GM19455 (cell line): ENCODE data around the gene ATP6V1G1.
"Not testable (repeated sequence)": the region's sequence is repeated elsewhere in the genome, so short reads cannot be mapped to it uniquely, and the experiment has no call there.

Experiments
- ATAC-seq: cut with Tn5 transposase; IDR thresholded peaks from one replicate; pipeline ENCODE4 v1.9.1; 2021; ENCODE audit not compliant: unreplicated experiment

The ATP6V1G1 gene

GRCh38 chr9:114578134-114578533, 9.4 kb upstream of the ATP6V1G1 start:
- not testable (repeated sequence) for ATAC-seq

- no peak for ATAC-seq
These were observed 6.9 kb upstream of the ATP6V1G1 start for GRCh38 chr9:114580609-114581193.

- no peak for ATAC-seq
These were observed 4.0 kb upstream of the ATP6V1G1 start for GRCh38 chr9:114583371-114584155.

- no peak for ATAC-seq
These were observed 641 bp downstream of the ATP6V1G1 start for GRCh38 chr9:114588210-114588609.

GRCh38 chr9:114588651-114589526, 1.3 kb downstream of the ATP6V1G1 start:
- ATAC-seq: no peak

- ATAC-seq: no peak
These were observed 2.8 kb downstream of the ATP6V1G1 start for GRCh38 chr9:114590328-114590727.

GRCh38 chr9:114591291-114591787, 3.8 kb downstream of the ATP6V1G1 start:
- ATAC-seq: no peak

- no peak for ATAC-seq
These were observed 4.3 kb downstream of the ATP6V1G1 start for GRCh38 chr9:114591849-114592248.

GRCh38 chr9:114592356-114592755, 4.8 kb downstream of the ATP6V1G1 start:
- ATAC-seq: no peak

GRCh38 chr9:114594136-114594535, 6.6 kb downstream of the ATP6V1G1 start:
- ATAC-seq: no peak

GRCh38 chr9:114600502-114601248, 13.1 kb downstream of the ATP6V1G1 start:
- not testable (repeated sequence) for ATAC-seq

- not testable (repeated sequence) for ATAC-seq
These were observed 14.2 kb downstream of the ATP6V1G1 start for GRCh38 chr9:114601787-114602186.

GRCh38 chr9:114602620-114603019, 15.1 kb downstream of the ATP6V1G1 start:
- no peak for ATAC-seq

- ATAC-seq: no peak
These were observed 15.7 kb downstream of the ATP6V1G1 start for GRCh38 chr9:114603248-114603647.

GRCh38 chr9:114604989-114605388, 17.4 kb downstream of the ATP6V1G1 start:
- ATAC-seq: no peak

GRCh38 chr9:114606068-114606467, 18.5 kb downstream of the ATP6V1G1 start:
- no peak for ATAC-seq

- no peak for ATAC-seq
These were observed 19.1 kb downstream of the ATP6V1G1 start for GRCh38 chr9:114606597-114607207.

- peak; percentile 31 for ATAC-seq
These were observed 20.3 kb downstream of the ATP6V1G1 start for GRCh38 chr9:114607671-114608524.

- no peak for ATAC-seq
These were observed 20.9 kb downstream of the ATP6V1G1 start for GRCh38 chr9:114608525-114608796.
